Measurements from ENCODE around the gene APEH.
"Not testable (repeated sequence)": the region's sequence is repeated elsewhere in the genome, so short reads cannot be mapped to it uniquely, and the experiment has no call there.

The APEH gene

GRCh38 chr3:49668861-49669260 lies 5.3 kb upstream of the APEH start:
- DNase-seq (ENCODE audit: low read depth in 2 of 2) = no peak

DNA sequence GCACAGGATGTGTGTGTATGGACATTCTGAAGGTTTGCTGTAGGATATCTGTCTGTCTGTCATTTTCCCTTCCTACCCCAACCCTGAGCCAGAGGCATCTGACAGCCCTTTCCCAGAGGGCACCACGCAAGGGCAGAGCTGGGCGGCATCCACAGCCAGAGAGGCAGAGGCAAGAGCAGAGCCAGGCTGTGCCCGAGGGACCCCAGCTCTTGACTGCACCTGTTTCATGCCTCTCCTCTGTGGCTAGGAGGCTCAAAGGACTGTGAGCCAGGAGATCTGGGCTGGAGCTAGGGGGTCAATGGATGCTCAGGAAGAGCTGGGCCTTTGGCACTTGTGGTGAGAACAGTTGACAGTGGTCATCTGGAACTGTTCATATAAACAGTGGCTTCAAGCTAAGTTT lies 4.8 kb upstream of the APEH start:
- DNase-seq (ENCODE audit: low read depth in 2 of 2) = no peak

DNA sequence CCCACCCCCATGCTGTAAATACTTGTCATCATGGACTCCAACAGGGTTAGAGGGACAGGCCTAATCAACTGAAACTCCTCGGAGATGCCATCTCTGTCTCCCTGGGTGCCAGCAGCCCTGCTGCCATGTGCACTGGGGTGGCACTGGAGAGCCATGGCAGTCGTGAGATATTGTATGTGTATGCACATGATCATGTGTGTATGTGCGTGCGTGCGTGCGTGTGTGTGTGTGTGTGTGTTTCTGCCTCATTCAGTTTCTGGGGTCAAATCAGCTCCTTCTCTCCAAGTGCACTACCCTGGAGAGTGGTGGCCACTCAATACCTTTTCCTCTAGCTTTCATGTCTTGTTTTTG lies 3.2 kb upstream of the APEH start:
- DNase-seq (ENCODE audit: low read depth in 2 of 2) = no peak

DNA sequence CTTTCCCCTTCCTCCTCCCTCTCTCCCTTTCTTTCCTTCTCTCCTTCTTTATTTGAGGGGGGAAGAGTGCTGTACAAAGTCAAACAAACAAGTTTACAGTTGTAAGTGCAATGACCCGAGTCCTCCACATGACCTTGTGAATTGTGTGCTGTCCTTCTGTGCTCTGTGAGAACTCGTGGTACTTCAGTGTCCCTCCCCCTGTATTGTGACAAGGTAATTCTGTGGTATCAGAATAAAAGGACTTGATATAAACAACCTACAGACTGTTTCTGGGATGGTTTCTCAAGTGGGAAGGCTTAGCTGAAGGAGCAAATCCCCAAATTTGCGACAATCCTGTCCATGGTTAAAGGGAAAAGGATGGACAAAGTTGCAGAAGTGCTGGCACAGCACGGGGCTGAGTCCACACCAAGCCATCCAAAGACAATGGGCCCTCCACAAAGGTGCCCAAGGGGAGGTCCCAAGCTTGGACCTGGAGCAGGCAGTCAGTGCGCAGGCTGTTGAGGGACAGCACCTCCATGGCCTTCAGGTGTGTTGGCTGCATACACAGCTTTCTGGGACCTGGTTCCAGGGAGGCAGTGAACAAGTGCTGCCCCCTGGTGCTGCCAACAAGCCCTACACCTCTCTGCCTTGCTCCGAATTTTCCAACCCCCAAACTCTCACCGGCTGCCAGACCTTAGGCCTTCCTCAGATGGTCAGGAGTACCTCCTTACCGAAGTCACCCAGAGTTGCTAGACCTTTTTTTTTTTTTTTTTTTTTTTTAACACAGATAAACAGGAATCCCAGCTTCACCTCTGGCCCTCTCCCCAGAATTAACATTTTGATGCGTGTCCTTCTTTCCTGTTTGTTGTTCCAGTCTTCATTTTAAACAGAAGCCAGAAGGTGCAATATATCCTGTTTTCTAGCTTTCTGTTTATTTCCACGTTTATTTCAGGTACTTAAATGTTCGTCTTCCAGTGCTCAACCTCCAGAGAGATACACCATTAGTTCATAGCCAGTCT lies 2.6 kb upstream of the APEH start:
- peak; percentile 63 to 67 for DNase-seq (ENCODE audit: low read depth in 2 of 2)

DNA sequence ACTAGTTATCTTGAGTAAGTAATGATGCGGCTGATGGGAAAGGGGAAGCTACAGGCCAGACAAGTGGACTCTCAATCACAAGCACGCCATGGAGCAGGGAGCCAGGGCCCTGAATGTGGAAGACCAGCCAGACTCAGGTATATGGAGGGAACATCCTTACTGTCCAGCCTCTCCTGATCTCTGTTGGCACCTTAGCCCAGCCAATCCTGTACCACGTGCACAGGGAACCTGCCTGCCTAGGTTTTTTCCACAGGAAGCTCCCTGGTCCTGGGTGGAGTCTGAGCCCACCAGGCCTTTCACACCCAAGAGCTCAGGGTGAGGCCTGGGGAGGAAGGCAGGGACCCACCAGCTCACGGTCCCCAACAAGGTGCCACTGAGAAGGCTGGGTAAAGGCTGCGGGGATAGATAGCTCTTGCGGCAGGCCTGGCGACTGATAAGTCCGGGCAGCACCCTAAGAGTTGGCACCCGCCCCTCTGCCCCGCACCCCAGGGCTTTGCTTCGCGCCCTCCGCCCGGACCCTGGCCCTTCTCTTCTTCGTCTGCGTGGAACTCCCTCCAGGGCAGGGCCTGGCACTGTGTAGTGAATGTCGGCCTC lies 933 bp upstream of the APEH start:
- no peak for DNase-seq (ENCODE audit: low read depth in 2 of 2)

DNA sequence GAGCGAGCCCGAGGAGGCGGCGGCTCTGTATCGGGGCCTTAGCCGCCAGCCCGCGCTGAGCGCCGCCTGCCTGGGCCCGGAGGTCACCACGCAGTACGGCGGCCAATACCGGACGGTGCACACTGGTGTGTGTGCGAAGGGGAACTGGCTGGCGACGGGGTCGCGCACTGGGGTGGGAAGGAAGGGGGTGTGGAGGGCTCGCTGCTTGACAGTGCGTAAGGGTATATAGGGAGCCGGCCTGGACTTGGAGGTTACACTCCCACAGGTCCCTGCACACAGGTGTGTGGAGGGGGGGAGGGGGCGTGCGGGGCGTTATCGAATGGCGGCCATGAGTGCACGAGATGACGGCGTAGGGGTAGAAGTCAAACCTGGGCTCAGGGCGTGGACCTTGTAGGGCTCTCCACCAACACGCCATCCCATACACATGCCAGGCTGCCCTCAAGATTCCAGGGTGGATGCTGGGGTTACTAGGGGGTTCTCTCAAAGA lies 389 bp downstream of the APEH start:
- DNase-seq (ENCODE audit: low read depth in 2 of 2) = no peak

- no peak for DNase-seq (ENCODE audit: low read depth in 2 of 2)
Observed at GRCh38 chr3:49675912-49676311, 1.8 kb downstream of the APEH start.

DNA sequence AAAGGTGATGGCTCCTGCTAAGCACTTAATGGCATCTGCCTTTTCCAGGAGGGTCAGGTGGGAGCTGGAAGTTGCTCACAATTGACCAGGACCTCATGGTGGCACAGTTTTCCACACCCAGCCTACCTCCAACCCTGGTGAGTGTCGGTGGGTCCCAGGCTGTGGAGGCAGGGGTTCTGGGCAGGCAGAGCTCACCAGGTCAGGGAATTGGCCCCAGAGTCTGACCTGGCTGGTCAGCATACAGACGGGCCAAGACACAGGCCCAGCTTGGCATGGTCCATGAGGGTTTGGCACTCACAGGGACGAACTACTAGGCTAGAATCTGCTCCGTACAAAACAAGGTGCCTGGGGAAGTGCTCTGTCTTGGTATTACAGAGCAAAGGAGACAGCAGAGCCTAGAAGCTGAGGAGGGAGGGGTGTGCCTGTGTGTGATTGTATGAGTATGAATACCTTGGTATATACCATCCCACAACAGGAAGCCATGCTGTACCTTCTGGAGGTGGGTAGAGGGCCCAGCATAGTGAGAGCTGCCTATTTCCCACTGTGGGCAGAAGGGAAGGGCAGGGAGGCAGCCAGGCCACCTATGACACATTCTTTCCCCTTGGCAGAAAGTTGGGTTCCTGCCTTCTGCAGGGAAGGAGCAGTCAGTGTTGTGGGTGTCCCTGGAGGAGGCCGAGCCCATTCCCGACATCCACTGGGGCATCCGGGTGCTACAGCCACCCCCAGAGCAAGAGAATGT lies 6.5 kb downstream of the APEH start:
- DNase-seq (ENCODE audit: low read depth in 2 of 2) = no peak

- no peak for DNase-seq (ENCODE audit: low read depth in 2 of 2)
Observed at GRCh38 chr3:49681232-49681522, 7.0 kb downstream of the APEH start.

DNA sequence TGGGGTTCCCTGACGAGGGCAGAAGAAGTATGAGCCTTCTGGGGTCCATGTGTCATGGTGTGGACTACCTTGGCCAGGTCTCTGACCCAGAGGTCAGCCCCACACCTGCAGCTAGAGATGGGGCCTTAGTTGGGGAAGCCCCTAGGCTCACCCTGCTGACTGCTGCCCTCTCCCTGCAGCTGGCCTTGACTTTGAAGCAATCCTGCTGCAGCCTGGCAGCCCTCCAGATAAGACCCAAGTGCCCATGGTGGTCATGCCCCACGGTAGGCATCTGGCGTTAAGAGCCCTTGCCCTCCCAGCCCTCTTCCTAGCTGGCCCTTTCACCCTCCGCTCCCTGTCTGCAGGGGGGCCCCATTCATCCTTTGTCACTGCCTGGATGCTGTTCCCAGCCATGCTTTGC lies 7.4 kb downstream of the APEH start:
- no peak for DNase-seq (ENCODE audit: low read depth in 2 of 2)

DNA sequence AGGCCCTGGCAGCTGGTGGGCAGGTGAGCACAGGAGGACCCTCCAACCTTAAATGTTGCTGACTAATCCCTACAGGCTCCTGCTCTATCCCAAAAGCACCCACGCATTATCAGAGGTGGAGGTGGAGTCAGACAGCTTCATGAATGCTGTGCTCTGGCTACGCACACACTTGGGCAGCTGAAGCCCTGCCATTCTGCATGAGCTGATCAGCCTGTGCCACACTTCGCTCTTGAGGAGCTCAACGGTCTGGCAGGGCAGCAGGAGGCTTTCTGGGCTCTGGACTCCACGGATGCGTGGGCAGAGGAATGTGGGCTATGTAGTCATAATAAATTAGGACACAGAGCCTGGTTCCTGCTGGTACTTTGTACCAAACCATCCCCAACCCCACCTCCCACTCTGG lies 9.0 kb downstream of the APEH start:
- no peak for DNase-seq (ENCODE audit: low read depth in 2 of 2)

GRCh38 chr3:49684453-49684852 lies 10.3 kb downstream of the APEH start:
- not testable (repeated sequence) for DNase-seq (ENCODE audit: low read depth in 2 of 2)

DNA sequence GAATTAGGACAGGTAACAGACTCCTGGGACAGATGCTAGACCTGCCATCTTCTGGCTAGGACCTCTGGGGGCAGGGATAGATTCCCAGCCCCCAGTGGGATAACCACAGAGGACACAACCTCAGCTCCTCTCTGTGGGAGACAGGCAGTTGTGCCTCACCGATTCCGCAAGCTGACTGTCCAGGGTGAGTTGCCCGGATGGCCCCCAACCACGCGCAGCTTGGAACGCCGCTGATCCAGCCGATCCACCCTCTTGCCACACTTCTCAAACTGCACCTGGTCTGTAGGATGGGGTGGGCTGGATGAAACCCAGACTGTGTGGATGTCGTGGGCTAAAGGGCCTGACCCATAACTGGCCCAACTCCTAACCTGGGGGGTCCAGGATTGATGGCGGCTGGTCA lies 11.0 kb downstream of the APEH start:
- not testable (repeated sequence) for DNase-seq (ENCODE audit: low read depth in 2 of 2)

DNA sequence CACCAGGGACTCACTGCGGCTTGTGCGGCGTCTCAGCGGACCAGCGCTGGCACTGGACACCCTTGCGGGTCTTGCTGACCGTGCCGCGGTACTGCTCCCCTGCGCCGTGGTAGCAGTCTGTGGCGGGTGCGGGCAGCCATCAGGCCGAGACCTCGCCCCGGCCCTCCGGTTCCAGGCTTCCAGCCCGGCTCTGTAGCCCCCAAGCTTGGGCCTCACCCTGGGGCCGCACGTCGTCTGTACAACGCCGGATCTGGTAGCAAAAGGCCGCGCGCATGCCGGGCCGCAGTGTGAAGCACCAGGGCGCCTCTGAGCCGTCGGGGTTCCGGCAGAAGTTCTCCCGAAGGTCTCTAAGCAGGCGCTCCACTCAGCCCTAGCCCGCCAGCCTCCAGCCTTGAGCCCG lies 11.7 kb downstream of the APEH start:
- DNase-seq (ENCODE audit: low read depth in 2 of 2) = not testable (repeated sequence)

GRCh38 chr3:49686346-49686745 lies 12.2 kb downstream of the APEH start:
- DNase-seq (ENCODE audit: low read depth in 2 of 2) = not testable (repeated sequence)

GRCh38 chr3:49686769-49687423 lies 12.7 kb downstream of the APEH start:
- peak in 1 of 2 donors; percentile 37 for DNase-seq (ENCODE audit: low read depth in 2 of 2)

GRCh38 chr3:49687424-49687795 lies 13.3 kb downstream of the APEH start:
- not testable (repeated sequence) for DNase-seq (ENCODE audit: low read depth in 2 of 2)

GRCh38 chr3:49688338-49689045 lies 14.3 kb downstream of the APEH start:
- not testable (repeated sequence) for DNase-seq (ENCODE audit: low read depth in 2 of 2)

GRCh38 chr3:49689046-49689907 lies 15.1 kb downstream of the APEH start, which contains the start of the genes MST1 and RNF123:
Gene MST1, minus strand, starts transcription at chr3:49689474. Its CDS starts 783 bp downstream, at chr3:49688691.
Gene RNF123, plus strand, starts transcription at chr3:49689557. Its CDS starts 1,609 bp downstream, at chr3:49691166.
- peak; percentile 85 to 91 for DNase-seq (ENCODE audit: low read depth in 2 of 2)
